HEK293T (cell line): Measurements from ENCODE around the gene VPS18.

Source experiments
- BHLHE40 ChIP-seq: fragments of 450-650 bp; IDR thresholded peaks from 2 replicates; pipeline ENCODE4 v1.6.1; 2016; ENCODE audit warnings: mild to moderate bottlenecking, moderate library complexity, borderline replicate concordance
- FOXM1 ChIP-seq: fragments of 450-650 bp; IDR thresholded peaks from 2 replicates; pipeline ENCODE4 v1.6.1; 2017; ENCODE audit warnings: mild to moderate bottlenecking, borderline replicate concordance
- SP1 ChIP-seq: fragments of 450-650 bp; IDR thresholded peaks from 2 replicates; pipeline ENCODE4 v1.6.1; 2017

GRCh38 chr15:40892447-40893012, 1.7 kb upstream of the VPS18 start:
- TF ChIP-seq BHLHE40 = no peak
- TF ChIP-seq FOXM1 = no peak
- no peak for TF ChIP-seq SP1
